Measurements from ENCODE around the gene EFS. TPM values are rescaled to one million over a fixed set of nuclear protein-coding genes. Genes with fewer than 3 reads are reported as not detected.
A peak's percentile ranks its signal among the peaks of the same experiment; 100 is the strongest.

Gene EFS
- total and polyA plus RNA-seq, 12 donors, result 1.1 to 6.0 (median 2.3) TPM

- TF ChIP-seq CTCF (IDR thresholded peaks at IDR 0.05), result no peak
- Histone ChIP-seq H3K4me3 (no peak overlapping the region), H3K9me3 (no peaks in the 10 kb centered on the region), H3K36me3 (no peaks in the 10 kb centered on the region), H3K27ac (no peak overlapping the region), H3K27me3 (peaks cover 0 to 6% (median 0%) of the 10 kb centered on the region in 7 donors), H3K4me1 (peaks cover 0 to 11% (median 0%) of the 10 kb centered on the region in 9 donors)
- intact Hi-C loops (cut with DNase I), result loop anchor here in 3 of 10 donors (5.0 to 10.0 kb wide), 2 partner anchors 35 to 107 kb away; no protein-coding TSS in a partner anchor
- no peak for DNase-seq
- whole genome bisulfite sequencing, 2 donors, result 90 to 100% methylated on average over 1 of the region's 1 CpG
- no peak for ATAC-seq
These were observed 6.9 kb upstream of the EFS start for GRCh38 chr14:23371865-23372264.

- WGBS, 2 donors, result 47 to 56% methylated on average over 1 of the region's 1 CpG
- H3K4me1 ChIP-seq, result peaks cover 0 to 15% (median 0%) of the 10 kb centered on the region in 9 donors
- peaks cover 0 to 23% (median 9%) of the 10 kb centered on the region in 7 donors for H3K27me3 ChIP-seq
- no peaks in the 10 kb centered on the region for H3K9me3 ChIP-seq
- H3K4me3 ChIP-seq, result no peak overlapping the region
- no peak for ATAC-seq
- no peak for TF ChIP-seq CTCF (IDR thresholded peaks at IDR 0.05)
- no peak for DNase-seq
- H3K36me3 ChIP-seq, result no peaks in the 10 kb centered on the region
- intact Hi-C loops (cut with DNase I), result loop anchor here in 3 of 10 donors (5.0 to 10.0 kb wide), 2 partner anchors 33 to 105 kb away; no protein-coding TSS in a partner anchor
- no peak overlapping the region for H3K27ac ChIP-seq
These were observed 5.2 kb upstream of the EFS start for GRCh38 chr14:23370221-23370620.

- H3K9me3 ChIP-seq, result no peaks in the 10 kb centered on the region
- WGBS, 2 donors, result 10 to 18% methylated on average over 34 of the region's 34 CpGs
- peak overlapping the region; percentile 50 to 90 (median 86) for H3K27ac ChIP-seq
- ATAC-seq (peak; percentile 33 to 81 (median 58)), DNase-seq (peak; percentile 73 to 79)
- no peak for TF ChIP-seq CTCF (IDR thresholded peaks at IDR 0.05)
- peaks cover 0 to 45% (median 18%) of the 10 kb centered on the region in 7 donors for H3K27me3 ChIP-seq
- peak overlapping the region in 9 of 10 donors; percentile 50 to 63 (median 59) for H3K4me3 ChIP-seq
- no peaks in the 10 kb centered on the region for H3K36me3 ChIP-seq
- intact Hi-C loops (cut with DNase I), result loop anchor here in 2 of 10 donors (5.0 kb wide), 2 partner anchors 39 to 104 kb away; no protein-coding TSS in a partner anchor
- peaks cover 0 to 22% (median 5%) of the 10 kb centered on the region in 9 donors for H3K4me1 ChIP-seq
These were observed 1.5 kb upstream of the EFS start for GRCh38 chr14:23366426-23366921.

GRCh38 chr14:23365732-23366425, 907 bp upstream of the EFS start:
- WGBS, 2 donors, result 1% methylated on average over 47 to 48 of the region's 51 CpGs
- Histone ChIP-seq H3K36me3 (no peaks in the 10 kb centered on the region), H3K27ac (peak overlapping the region; percentile 50 to 90 (median 86)), H3K9me3 (no peaks in the 10 kb centered on the region), H3K4me3 (peak overlapping the region; percentile 26 to 63 (median 58)), H3K4me1 (peaks cover 0 to 22% (median 5%) of the 10 kb centered on the region in 9 donors), H3K27me3 (peaks cover 0 to 45% (median 18%) of the 10 kb centered on the region in 7 donors)
- DNase-seq, result peak; percentile 52 to 60
- intact Hi-C loops (cut with DNase I), result loop anchor here in 2 of 10 donors (5.0 kb wide), 2 partner anchors 39 to 104 kb away; no protein-coding TSS in a partner anchor
- ATAC-seq, result peak; percentile 51 to 81 (median 74)
- no peak for TF ChIP-seq CTCF (IDR thresholded peaks at IDR 0.05)
